Measurements from ENCODE around the gene NAGS. TPM values are rescaled to one million over a fixed set of nuclear protein-coding genes. Genes with fewer than 3 reads are reported as not detected.
A peak's percentile ranks its signal among the peaks of the same experiment; 100 is the strongest.
"Not testable (repeated sequence)": the region's sequence is repeated elsewhere in the genome, so short reads cannot be mapped to it uniquely, and the experiment has no call there.

NAGS gene
- total and polyA plus RNA-seq, 4 experiments from 2014 or later: 0.45 to 3.2 (median 2.2) TPM

DNA sequence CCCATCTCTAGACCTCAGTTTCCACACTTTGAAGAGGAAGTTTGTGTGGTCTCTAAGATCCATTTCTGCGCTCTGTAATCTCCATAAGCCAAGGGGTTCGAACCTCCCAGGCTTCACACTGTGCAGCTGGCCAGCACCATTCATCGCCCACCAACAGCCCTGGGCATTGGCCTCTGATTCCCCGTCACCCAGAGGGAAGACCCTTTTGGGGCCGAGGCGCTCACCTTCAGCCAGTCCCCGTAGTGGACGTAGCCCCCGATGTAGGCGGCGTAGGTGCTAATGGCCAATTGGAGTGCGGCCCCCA is 9.7 kb downstream of the NAGS start:
- Histone ChIP-seq H3K36me3 (ENCODE audit: insufficient read depth, low read length) (no peaks in the 10 kb centered on the region), H3K4me1 (ENCODE audit: insufficient read depth, low read length) (peaks cover 19% of the 10 kb centered on the region), H3K4me3 (ENCODE audit: low read length in 2 of 2) (peak overlapping the region; percentile 92 to 98), H3K9me3 (ENCODE audit: control insufficient read depth in 1 of 2, low read length in 2 of 2) (no peaks in the 10 kb centered on the region), H3K27me3 (ENCODE audit: insufficient read depth, low read length) (no peaks in the 10 kb centered on the region), H3K27ac (ENCODE audit: low read depth, low read length) (peak overlapping the region; percentile 71)
- Mint-ChIP-seq H3K36me3 (peaks cover 15 to 18% of the 10 kb centered on the region in 2 donors), H3K4me1 (peaks cover 6 to 17% (median 10%) of the 10 kb centered on the region in 4 donors), H3K9me3 (no peaks in the 10 kb centered on the region), H3K4me3 (peak overlapping the region; percentile 99 to 100 (median 100)), H3K27ac (peak overlapping the region in 5 of 7 donors; percentile 84 to 99 (median 97)), H3K27me3 (no peaks in the 10 kb centered on the region)
- CTCF ChIA-PET (ENCODE audit: partially characterized antibody): interaction anchor here (0.9 to 1.4 kb wide), 2 partner anchors 30 to 530 kb away, joined by 3 read pairs; partner anchors contain the start of gene DHX8
- POLR2A ChIA-PET (ENCODE audit: partially characterized antibody): interaction anchor here (1.1 to 1.7 kb wide), 5 partner anchors 8 to 172 kb away, joined by 3 to 8 read pairs (median 5); partner anchors contain the start of genes HDAC5 and TMUB2
- intact Hi-C loops (cut with micrococcal nuclease): loop anchor here (1.0 to 10.0 kb wide), 3 partner anchors 8 to 491 kb away; partner anchors contain the start of genes G6PC3 and GPATCH8
- DNase-seq: no peak

DNA sequence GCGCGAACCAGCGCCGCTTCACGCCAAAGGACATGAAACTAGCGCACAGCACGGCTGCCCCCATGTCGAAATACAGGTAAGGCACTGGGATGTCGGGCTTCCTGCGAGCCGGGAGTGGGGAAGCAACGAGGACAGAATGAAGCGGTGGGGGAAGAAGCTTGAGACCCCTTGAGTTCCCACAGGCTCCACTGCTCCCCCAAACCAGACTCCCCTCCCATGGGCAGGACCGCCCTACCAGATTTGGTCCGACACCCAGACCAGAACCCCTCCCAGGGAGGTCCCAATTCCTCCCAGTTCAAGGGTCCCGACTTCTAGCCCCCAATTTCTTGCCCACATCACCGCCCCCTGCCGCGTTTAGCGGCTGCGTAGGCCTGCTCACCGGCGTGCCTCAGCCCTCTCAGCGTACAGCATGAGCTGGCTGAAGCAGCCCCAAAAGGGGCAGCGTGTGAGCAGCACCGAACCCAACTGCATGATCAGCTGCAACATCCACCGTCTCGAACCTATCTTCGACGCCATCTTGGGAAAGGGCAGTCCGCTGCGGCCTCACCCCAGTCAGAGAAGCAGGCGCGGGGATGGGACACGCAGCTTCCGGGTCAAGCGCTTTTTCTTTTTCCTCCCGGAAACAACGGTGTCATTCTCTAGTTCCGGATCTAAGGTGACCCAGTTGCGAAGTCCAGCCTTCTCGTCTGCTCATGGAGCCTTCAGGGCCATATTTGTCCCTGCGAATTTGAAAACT is 10.2 kb downstream of the NAGS start, which contains the start of gene TMEM101:
Gene TMEM101 (minus strand): TSS at position 527 of the 736 bp plus-strand sequence. CDS start 11 bp downstream, at position 516.
- no peaks in the 10 kb centered on the region for H3K9me3 Mint-ChIP-seq
- CTCF ChIA-PET (ENCODE audit: partially characterized antibody): interaction anchor here (0.9 to 1.4 kb wide), 2 partner anchors 29 to 531 kb away, joined by 3 read pairs; partner anchors contain the start of gene DHX8
- peaks cover 12 to 14% of the 10 kb centered on the region in 2 donors for H3K36me3 Mint-ChIP-seq
- H3K4me3 ChIP-seq (ENCODE audit: low read length in 2 of 2): peak within 1 kb of the TSS; percentile 92 to 98
- no peaks in the 10 kb centered on the region for H3K27me3 ChIP-seq (ENCODE audit: insufficient read depth, low read length)
- no peaks in the 10 kb centered on the region for H3K36me3 ChIP-seq (ENCODE audit: insufficient read depth, low read length)
- H3K4me3 Mint-ChIP-seq: peak within 1 kb of the TSS; percentile 99 to 100 (median 100)
- peaks cover 16% of the 10 kb centered on the region for H3K4me1 ChIP-seq (ENCODE audit: insufficient read depth, low read length)
- peak within 1 kb of the TSS; percentile 84 to 99 (median 97) for H3K27ac Mint-ChIP-seq
- intact Hi-C loops (cut with micrococcal nuclease): loop anchor here (1.0 to 10.0 kb wide), 3 partner anchors 8 to 490 kb away; partner anchors contain the start of genes G6PC3 and GPATCH8
- H3K27ac ChIP-seq (ENCODE audit: low read depth, low read length): peak within 1 kb of the TSS; percentile 71
- H3K4me1 Mint-ChIP-seq: peaks cover 6 to 13% (median 10%) of the 10 kb centered on the region in 4 donors
- H3K9me3 ChIP-seq (ENCODE audit: control insufficient read depth in 1 of 2, low read length in 2 of 2): no peaks in the 10 kb centered on the region
- no peaks in the 10 kb centered on the region for H3K27me3 Mint-ChIP-seq
- POLR2A ChIA-PET (ENCODE audit: partially characterized antibody): interaction anchor here (0.7 to 1.7 kb wide), 7 partner anchors 8 to 489 kb away, joined by 3 to 8 read pairs (median 5); partner anchors contain the start of genes GPATCH8, HDAC5 and TMUB2
- DNase-seq: peak; percentile 85 to 92 (median 87)

DNA sequence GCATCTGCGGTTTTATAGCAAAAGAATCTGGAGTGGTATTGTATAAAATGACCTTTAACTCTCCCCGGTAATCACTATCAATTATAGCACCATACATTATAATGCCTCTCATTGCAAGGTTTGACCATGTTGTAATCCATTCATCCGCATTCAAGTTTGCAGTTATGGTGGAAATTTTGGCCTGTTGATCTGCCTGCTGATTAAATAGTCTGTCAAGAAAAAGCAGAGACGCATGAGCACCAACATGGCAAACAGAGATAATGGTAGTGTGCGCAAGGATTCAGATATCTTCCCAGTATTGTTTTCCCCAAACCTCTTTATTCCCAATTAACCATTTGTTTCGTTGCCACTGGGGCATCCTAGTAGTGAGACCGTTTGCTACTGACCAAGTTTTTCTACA is 16.8 kb downstream of the NAGS start:
- H3K4me1 Mint-ChIP-seq; H3K27me3 ChIP-seq (ENCODE audit: insufficient read depth, low read length); H3K4me3 Mint-ChIP-seq; H3K9me3 ChIP-seq (ENCODE audit: control insufficient read depth in 1 of 2, low read length in 2 of 2); CTCF ChIA-PET (ENCODE audit: partially characterized antibody); POLR2A ChIA-PET (ENCODE audit: partially characterized antibody); H3K9me3 Mint-ChIP-seq; DNase-seq; H3K27ac ChIP-seq (ENCODE audit: low read depth, low read length); H3K36me3 ChIP-seq (ENCODE audit: insufficient read depth, low read length); intact Hi-C loops (cut with micrococcal nuclease); H3K4me3 ChIP-seq (ENCODE audit: low read length in 2 of 2); H3K27me3 Mint-ChIP-seq; H3K36me3 Mint-ChIP-seq; H3K27ac Mint-ChIP-seq; H3K4me1 ChIP-seq (ENCODE audit: insufficient read depth, low read length): not testable (repeated sequence)

DNA sequence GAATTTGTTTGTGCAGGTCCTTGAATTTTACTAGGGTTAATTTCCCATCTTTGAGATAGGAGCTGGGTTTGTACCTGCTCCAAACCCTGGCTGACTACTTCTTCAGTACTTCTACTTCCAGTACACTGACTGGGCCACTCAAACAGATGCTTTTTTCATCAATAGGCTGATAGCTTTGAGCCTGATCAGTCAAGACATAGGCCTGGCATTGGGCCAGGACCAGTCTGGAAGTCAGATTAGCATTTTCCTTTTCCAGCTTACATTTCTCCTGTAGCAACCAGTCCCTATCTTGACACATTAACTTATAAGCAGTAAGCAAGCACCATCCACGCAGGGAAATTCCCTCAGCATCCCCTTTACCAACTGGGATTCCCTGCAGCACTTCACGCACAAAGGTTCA is 17.8 kb downstream of the NAGS start:
- Histone ChIP-seq H3K9me3 (ENCODE audit: control insufficient read depth in 1 of 2, low read length in 2 of 2) (no peaks in the 10 kb centered on the region), H3K4me3 (ENCODE audit: low read length in 2 of 2) (no peak overlapping the region), H3K27ac (ENCODE audit: low read depth, low read length) (no peak overlapping the region), H3K4me1 (ENCODE audit: insufficient read depth, low read length) (no peaks in the 10 kb centered on the region), H3K36me3 (ENCODE audit: insufficient read depth, low read length) (no peaks in the 10 kb centered on the region), H3K27me3 (ENCODE audit: insufficient read depth, low read length) (no peaks in the 10 kb centered on the region)
- CTCF ChIA-PET (ENCODE audit: partially characterized antibody): no interaction called here
- H3K4me1 Mint-ChIP-seq: no peaks in the 10 kb centered on the region
- H3K27ac Mint-ChIP-seq: no peak overlapping the region
- H3K36me3 Mint-ChIP-seq: no peaks in the 10 kb centered on the region
- no peak overlapping the region for H3K4me3 Mint-ChIP-seq
- intact Hi-C loops (cut with micrococcal nuclease): no loop called here
- DNase-seq: no peak
- POLR2A ChIA-PET (ENCODE audit: partially characterized antibody): no interaction called here
- H3K27me3 Mint-ChIP-seq: no peaks in the 10 kb centered on the region
- H3K9me3 Mint-ChIP-seq: no peaks in the 10 kb centered on the region

DNA sequence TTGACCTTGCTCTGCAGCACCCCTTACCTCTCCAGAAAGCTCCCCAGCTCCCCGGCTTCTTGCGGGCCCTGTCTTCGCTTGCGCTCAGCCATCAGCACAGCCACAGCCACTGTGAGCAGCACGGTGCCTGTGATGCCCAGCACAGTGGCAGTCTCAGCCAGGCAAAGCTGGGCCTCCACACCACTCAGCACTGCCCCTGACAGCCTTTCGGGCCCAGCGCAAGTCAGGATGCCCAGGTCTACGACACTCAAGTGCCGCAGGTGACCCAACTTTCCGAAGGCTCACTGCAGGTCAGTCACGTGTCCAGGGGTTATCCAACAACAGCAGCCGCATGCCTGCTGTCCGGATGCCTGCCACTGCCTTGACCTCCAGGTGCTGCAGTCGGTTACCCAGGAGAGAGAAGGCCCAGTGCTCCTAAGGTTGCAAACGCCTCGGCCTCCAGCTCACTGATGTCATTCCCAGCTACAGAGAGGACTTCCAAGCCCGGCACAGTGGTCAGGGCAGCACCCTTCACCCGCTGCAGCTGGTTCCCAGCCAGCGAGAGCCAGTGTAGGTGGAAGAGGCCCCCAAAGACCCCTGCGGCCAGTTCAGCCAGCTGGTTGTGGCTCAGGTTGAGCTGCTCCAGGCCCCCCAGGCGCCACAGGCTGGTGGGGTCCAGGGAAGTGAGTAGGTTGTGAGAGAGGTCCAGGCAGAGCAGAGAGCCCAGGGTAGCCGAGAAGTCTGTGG is 19.3 kb downstream of the NAGS start:
- Histone ChIP-seq H3K9me3 (ENCODE audit: control insufficient read depth in 1 of 2, low read length in 2 of 2) (no peaks in the 10 kb centered on the region), H3K4me3 (ENCODE audit: low read length in 2 of 2) (no peak overlapping the region), H3K27me3 (ENCODE audit: insufficient read depth, low read length) (no peaks in the 10 kb centered on the region), H3K36me3 (ENCODE audit: insufficient read depth, low read length) (no peaks in the 10 kb centered on the region), H3K4me1 (ENCODE audit: insufficient read depth, low read length) (no peaks in the 10 kb centered on the region), H3K27ac (ENCODE audit: low read depth, low read length) (no peak overlapping the region)
- no peak overlapping the region for H3K27ac Mint-ChIP-seq
- intact Hi-C loops (cut with micrococcal nuclease): no loop called here
- no peak overlapping the region for H3K4me3 Mint-ChIP-seq
- CTCF ChIA-PET (ENCODE audit: partially characterized antibody): interaction anchor here (0.9 to 1.0 kb wide), 2 partner anchors 21 to 79 kb away, joined by 3 read pairs; no protein-coding TSS in a partner anchor
- POLR2A ChIA-PET (ENCODE audit: partially characterized antibody): no interaction called here
- H3K27me3 Mint-ChIP-seq: no peaks in the 10 kb centered on the region
- H3K9me3 Mint-ChIP-seq: no peaks in the 10 kb centered on the region
- no peak for DNase-seq
- no peaks in the 10 kb centered on the region for H3K36me3 Mint-ChIP-seq
- H3K4me1 Mint-ChIP-seq: no peaks in the 10 kb centered on the region

DNA sequence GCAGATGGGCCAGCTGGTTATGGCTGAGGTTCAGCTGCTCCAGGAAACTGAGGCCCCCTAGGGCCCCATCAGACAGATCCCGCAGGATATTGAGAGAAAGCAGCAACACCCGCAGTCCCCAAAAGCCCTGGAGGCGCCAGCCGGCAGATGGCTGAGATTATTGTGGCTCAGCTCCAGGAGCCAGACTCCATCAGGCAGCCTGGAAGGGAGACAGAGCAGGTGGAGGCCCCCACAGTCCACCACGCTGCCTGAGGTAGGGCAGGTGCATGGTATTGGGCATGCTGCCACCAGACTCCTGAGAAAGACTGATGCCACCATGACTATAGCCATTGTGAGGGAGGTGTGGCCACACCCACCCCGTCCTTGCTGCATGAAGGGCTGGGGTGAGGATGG is 19.8 kb downstream of the NAGS start:
- Mint-ChIP-seq H3K27me3 (no peaks in the 10 kb centered on the region), H3K4me1 (peaks cover 0 to 1% (median 0%) of the 10 kb centered on the region in 4 donors), H3K27ac (no peak overlapping the region), H3K9me3 (no peaks in the 10 kb centered on the region), H3K4me3 (no peak overlapping the region), H3K36me3 (peaks cover 0 to 2% of the 10 kb centered on the region in 2 donors)
- Histone ChIP-seq H3K4me3 (ENCODE audit: low read length in 2 of 2) (no peak overlapping the region), H3K27ac (ENCODE audit: low read depth, low read length) (no peak overlapping the region), H3K27me3 (ENCODE audit: insufficient read depth, low read length) (no peaks in the 10 kb centered on the region), H3K36me3 (ENCODE audit: insufficient read depth, low read length) (no peaks in the 10 kb centered on the region), H3K4me1 (ENCODE audit: insufficient read depth, low read length) (no peaks in the 10 kb centered on the region), H3K9me3 (ENCODE audit: control insufficient read depth in 1 of 2, low read length in 2 of 2) (no peaks in the 10 kb centered on the region)
- intact Hi-C loops (cut with micrococcal nuclease): no loop called here
- ChIA-PET CTCF (ENCODE audit: partially characterized antibody) (no interaction called here), POLR2A (ENCODE audit: partially characterized antibody) (no interaction called here)
- DNase-seq: no peak

DNA sequence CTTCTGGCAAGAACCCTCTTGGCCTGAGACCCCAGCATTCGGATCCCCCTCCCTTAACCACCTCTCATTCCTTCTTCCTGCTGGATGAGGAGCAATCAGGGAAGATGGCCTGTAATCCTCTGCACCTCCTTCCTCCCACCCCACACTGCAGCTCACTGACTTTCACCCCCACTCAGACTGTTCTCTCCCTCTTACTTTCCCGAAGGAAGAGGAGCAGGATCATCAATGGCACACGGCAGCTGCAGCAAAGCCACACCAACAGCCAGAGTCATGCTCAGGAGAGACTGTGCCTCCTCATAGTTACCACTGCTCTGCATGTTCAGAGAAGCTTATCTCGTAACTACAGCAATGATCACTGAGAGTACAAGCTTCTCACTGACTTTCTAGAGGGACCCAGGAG is 20.4 kb downstream of the NAGS start:
- Histone ChIP-seq H3K36me3 (ENCODE audit: insufficient read depth, low read length) (no peaks in the 10 kb centered on the region), H3K27ac (ENCODE audit: low read depth, low read length) (no peak overlapping the region), H3K27me3 (ENCODE audit: insufficient read depth, low read length) (no peaks in the 10 kb centered on the region), H3K4me3 (ENCODE audit: low read length in 2 of 2) (no peak overlapping the region), H3K4me1 (ENCODE audit: insufficient read depth, low read length) (no peaks in the 10 kb centered on the region), H3K9me3 (ENCODE audit: control insufficient read depth in 1 of 2, low read length in 2 of 2) (no peaks in the 10 kb centered on the region)
- H3K4me1 Mint-ChIP-seq: peaks cover 0 to 5% (median 2%) of the 10 kb centered on the region in 4 donors
- CTCF ChIA-PET (ENCODE audit: partially characterized antibody): no interaction called here
- H3K27me3 Mint-ChIP-seq: no peaks in the 10 kb centered on the region
- H3K36me3 Mint-ChIP-seq: peaks cover 4 to 6% of the 10 kb centered on the region in 2 donors
- DNase-seq: no peak
- H3K9me3 Mint-ChIP-seq: no peaks in the 10 kb centered on the region
- peak overlapping the region in 2 of 7 donors; percentile 10 to 74 for H3K27ac Mint-ChIP-seq
- no peak overlapping the region for H3K4me3 Mint-ChIP-seq
- intact Hi-C loops (cut with micrococcal nuclease): no loop called here
- POLR2A ChIA-PET (ENCODE audit: partially characterized antibody): interaction anchor here (0.6 kb wide), 1 partner anchor 16 kb away, joined by 6 read pairs; no protein-coding TSS in a partner anchor
